Measurements from ENCODE around the gene NFIX.

DNA sequence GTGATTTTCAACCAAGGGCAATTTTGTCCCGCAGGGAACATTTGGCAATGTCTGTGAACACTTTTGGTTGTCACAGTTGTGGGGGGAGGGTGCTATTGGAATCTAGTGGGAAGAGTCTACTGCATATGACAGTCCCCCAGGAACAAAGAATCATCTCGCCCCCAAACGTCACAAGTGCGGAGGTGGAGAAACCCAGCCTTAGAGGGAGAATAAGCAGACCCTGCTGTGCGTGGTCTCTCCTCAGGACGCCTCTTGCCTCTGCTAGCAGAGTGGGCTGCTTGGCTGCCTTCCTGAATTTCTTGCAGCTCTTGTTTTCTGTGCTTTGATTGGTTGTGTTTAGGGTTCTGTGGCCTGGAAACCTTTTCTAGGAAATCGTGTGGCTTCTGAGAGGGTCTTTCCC lies 42.5 kb downstream of the NFIX start:
- no peak for TF ChIP-seq POLR2A (IDR thresholded peaks at IDR 0.05)
- TF ChIP-seq, protein P1, sequence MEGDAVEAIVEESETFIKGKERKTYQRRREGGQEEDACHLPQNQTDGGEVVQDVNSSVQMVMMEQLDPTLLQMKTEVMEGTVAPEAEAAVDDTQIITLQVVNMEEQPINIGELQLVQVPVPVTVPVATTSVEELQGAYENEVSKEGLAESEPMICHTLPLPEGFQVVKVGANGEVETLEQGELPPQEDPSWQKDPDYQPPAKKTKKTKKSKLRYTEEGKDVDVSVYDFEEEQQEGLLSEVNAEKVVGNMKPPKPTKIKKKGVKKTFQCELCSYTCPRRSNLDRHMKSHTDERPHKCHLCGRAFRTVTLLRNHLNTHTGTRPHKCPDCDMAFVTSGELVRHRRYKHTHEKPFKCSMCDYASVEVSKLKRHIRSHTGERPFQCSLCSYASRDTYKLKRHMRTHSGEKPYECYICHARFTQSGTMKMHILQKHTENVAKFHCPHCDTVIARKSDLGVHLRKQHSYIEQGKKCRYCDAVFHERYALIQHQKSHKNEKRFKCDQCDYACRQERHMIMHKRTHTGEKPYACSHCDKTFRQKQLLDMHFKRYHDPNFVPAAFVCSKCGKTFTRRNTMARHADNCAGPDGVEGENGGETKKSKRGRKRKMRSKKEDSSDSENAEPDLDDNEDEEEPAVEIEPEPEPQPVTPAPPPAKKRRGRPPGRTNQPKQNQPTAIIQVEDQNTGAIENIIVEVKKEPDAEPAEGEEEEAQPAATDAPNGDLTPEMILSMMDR (IDR thresholded peaks at IDR 0.05), result no peak

Measured in adrenal gland (tissue), 5 donors.